H1 (cell line): ENCODE results near the gene UNC80. TPM values are rescaled to one million over a fixed set of nuclear protein-coding genes. Genes with fewer than 3 reads are reported as not detected.

Source experiments
- CTCF ChIA-PET: fragments of 300-600 bp; sonication (Branson Sonifier 250); formaldehyde crosslinking; loops from one replicate; lab custom pipeline; 2021; ENCODE audit not compliant: partially characterized antibody; lab: Charles Lee
- POLR2A ChIA-PET: fragments of 300-600 bp; sonication (Branson Sonifier 250); formaldehyde crosslinking; loops from one replicate; lab custom pipeline; 2021; ENCODE audit warnings: inconsistent platforms; ENCODE audit not compliant: partially characterized antibody; lab: Charles Lee
- DNase-seq, 2 experiments: peaks; one replicate each; pipeline versions ENCODE4 v3.0.0 to v3.0.0-alpha.2; 2010 to 2022; ENCODE audit warnings: low spot score in 2 of 2, low read depth in 1 of 2, mixed read lengths in 1 of 2
- FAIRE-seq: peaks from 2 replicates; lab custom pipeline; 2011; peaks lifted over from hg19 to GRCh38; lab: Jason Lieb, UNC
- H2AFZ ChIP-seq: 2 replicates; pipeline ENCODE4 v1.8.1; 2012; ENCODE audit warnings: low read length, inconsistent platforms
- H2AK5ac ChIP-seq: 2 replicates; pipeline ENCODE4 v1.6.1; 2013; ENCODE audit warnings: low read depth, low read length
- H2BK120ac ChIP-seq: replicated peaks from 2 replicates; pipeline ENCODE3; 2013; ENCODE audit warnings: low read depth, low read length, inconsistent platforms
- H2BK12ac ChIP-seq: 2 replicates; pipeline ENCODE4 v1.6.1; 2013; ENCODE audit warnings: low read depth, low read length
- H2BK15ac ChIP-seq: 2 replicates; pipeline ENCODE4 v1.6.1; 2013; ENCODE audit warnings: low read length
- H2BK20ac ChIP-seq: 2 replicates; pipeline ENCODE4 v1.6.1; 2013; ENCODE audit warnings: low read length
- H2BK5ac ChIP-seq: 2 replicates; pipeline ENCODE4 v1.6.1; 2013; ENCODE audit warnings: low read depth, low read length
- H3K14ac ChIP-seq: 2 replicates; pipeline ENCODE4 v1.6.1; 2013; ENCODE audit warnings: inconsistent platforms; ENCODE audit not compliant: insufficient read length
- H3K18ac ChIP-seq: 2 replicates; pipeline ENCODE4 v1.6.1; 2013; ENCODE audit warnings: low read length; ENCODE audit errors: extremely low read depth
- H3K23ac ChIP-seq: 2 replicates; pipeline ENCODE4 v1.6.1; 2013; ENCODE audit warnings: inconsistent platforms; ENCODE audit not compliant: insufficient read length
- H3K23me2 ChIP-seq: 2 replicates; pipeline ENCODE4 v1.6.1; 2013; ENCODE audit warnings: low read depth, low read length
- H3K27ac ChIP-seq: 2 replicates; pipeline ENCODE4 v1.6.1; 2011; ENCODE audit warnings: low read depth, low read length, inconsistent platforms
- H3K27me3 ChIP-seq, 4 experiments: replicated peaks in 1 of 4; 1 replicate in 1 of 4; 2 replicates in 3 of 4; pipeline versions ENCODE4 v1.6.1 to v1.8.1; 2011 to 2013; ENCODE audit warnings: low read length in 3 of 4, mild to moderate bottlenecking in 3 of 4, inconsistent platforms in 2 of 4, mixed read lengths in 2 of 4, moderate library complexity in 1 of 4; ENCODE audit not compliant: control insufficient read depth in 3 of 4, insufficient read depth in 3 of 4; ENCODE audit errors: extremely low read depth in 1 of 4
- H3K36me3 ChIP-seq, 4 experiments: 2 replicates each; pipeline versions ENCODE4 v1.6.1 to v1.8.1; 2011 to 2013; ENCODE audit warnings: mild to moderate bottlenecking in 4 of 4, low read length in 3 of 4, moderate library complexity in 2 of 4, control low read depth in 1 of 4, inconsistent platforms in 1 of 4; ENCODE audit not compliant: insufficient read depth in 4 of 4, control insufficient read depth in 2 of 4
- H3K4ac ChIP-seq: replicated peaks from 2 replicates; pipeline ENCODE3; 2013; ENCODE audit warnings: low read length, low read depth, mixed read lengths, inconsistent platforms; ENCODE audit not compliant: insufficient read length
- H3K4me1 ChIP-seq, 4 experiments: replicated peaks in 1 of 4; 1 replicate in 1 of 4; 2 replicates in 3 of 4; pipeline versions ENCODE4 v1.6.1 to v1.8.1; 2011 to 2013; ENCODE audit warnings: low read length in 3 of 4, inconsistent platforms in 2 of 4, mixed read lengths in 1 of 4; ENCODE audit not compliant: insufficient read depth in 4 of 4, control insufficient read depth in 3 of 4
- H3K4me2 ChIP-seq, 2 experiments: 2 replicates each; pipeline versions ENCODE4 v1.6.1 to v1.8.1; 2011 to 2013; ENCODE audit warnings: low read depth in 2 of 2, low read length in 2 of 2, control low read depth in 1 of 2, inconsistent platforms in 1 of 2, mild to moderate bottlenecking in 1 of 2; ENCODE audit not compliant: insufficient read depth in 1 of 2
- H3K4me3 ChIP-seq, 4 experiments: fragments of 200-600, 300-600 bp in 1 of 4; sonication (generic), shearing (Covaris generic), sonication (Bioruptor Twin) in 1 of 4; 2 replicates each; pipeline versions ENCODE4 v1.5.1 to v1.8.1; 2011 to 2016; ENCODE audit warnings: low read length in 4 of 4, low read depth in 3 of 4, control low read depth in 2 of 4, inconsistent platforms in 2 of 4, mild to moderate bottlenecking in 2 of 4, mixed read lengths in 1 of 4, moderate library complexity in 1 of 4; ENCODE audit not compliant: insufficient read depth in 2 of 4; ENCODE audit errors: extremely low read depth in 1 of 4
- H3K56ac ChIP-seq: replicated peaks from 2 replicates; pipeline ENCODE3; 2013; ENCODE audit warnings: low read depth, mild to moderate bottlenecking, mixed read lengths, low read length, inconsistent platforms; ENCODE audit not compliant: insufficient read length
- H3K79me1 ChIP-seq: 2 replicates; pipeline ENCODE4 v1.6.1; 2013; ENCODE audit warnings: low read depth, low read length, control low read depth
- H3K79me2 ChIP-seq, 2 experiments: 2 replicates each; pipeline versions ENCODE4 v1.6.1 to v1.8.1; 2012 to 2013; ENCODE audit warnings: low read length in 2 of 2, mild to moderate bottlenecking in 2 of 2, inconsistent platforms in 1 of 2; ENCODE audit not compliant: insufficient read depth in 2 of 2, control insufficient read depth in 1 of 2
- H3K9ac ChIP-seq, 4 experiments: replicated peaks in 1 of 4; 1 replicate in 1 of 4; 2 replicates in 3 of 4; pipeline versions ENCODE4 v1.6.1 to v1.8.1; 2011 to 2013; ENCODE audit warnings: low read depth in 3 of 4, low read length in 3 of 4, control low read depth in 2 of 4, mild to moderate bottlenecking in 2 of 4, moderate library complexity in 2 of 4, inconsistent platforms in 1 of 4; ENCODE audit errors: extremely low read depth in 1 of 4
- H3K9me3 ChIP-seq, 2 experiments: 2 replicates each; pipeline versions ENCODE4 v1.6.1 to v1.8.1; 2012 to 2013; ENCODE audit warnings: mild to moderate bottlenecking in 2 of 2, moderate library complexity in 2 of 2, control low read depth in 1 of 2, inconsistent platforms in 1 of 2, low read depth in 1 of 2, low read length in 1 of 2, mixed read lengths in 1 of 2; ENCODE audit not compliant: insufficient read depth in 2 of 2
- H4K20me1 ChIP-seq, 2 experiments: replicated peaks in 1 of 2; 2 replicates each; pipeline versions ENCODE3 to v1.8.1; 2011 to 2013; ENCODE audit warnings: inconsistent platforms in 2 of 2, low read length in 2 of 2, mild to moderate bottlenecking in 1 of 2; ENCODE audit not compliant: insufficient read depth in 2 of 2, control insufficient read depth in 1 of 2
- H4K5ac ChIP-seq: 2 replicates; pipeline ENCODE4 v1.6.1; 2013; ENCODE audit warnings: low read length, low read depth, mixed read lengths, inconsistent platforms; ENCODE audit not compliant: insufficient read length
- H4K8ac ChIP-seq: 2 replicates; pipeline ENCODE4 v1.8.0; 2013; ENCODE audit warnings: mild to moderate bottlenecking, moderate library complexity, low read length, inconsistent platforms; ENCODE audit not compliant: insufficient read depth; ENCODE audit errors: extremely low read depth
- H4K91ac ChIP-seq: replicated peaks from 2 replicates; pipeline ENCODE3; 2013; ENCODE audit warnings: low read length, mixed read lengths, inconsistent platforms; ENCODE audit not compliant: insufficient read length
- ATF3 ChIP-seq: IDR thresholded peaks from 2 replicates; pipeline ENCODE4 v1.6.1; 2011; ENCODE audit warnings: low read depth, mild to moderate bottlenecking, low read length; ENCODE audit not compliant: insufficient read depth
- BRCA1 ChIP-seq: IDR thresholded peaks from 2 replicates; pipeline ENCODE4 v1.6.1; 2012; ENCODE audit warnings: low read depth, low read length, improper control_type of control experiment
- CBX5 ChIP-seq: fragments of 300-800, 300-1000 bp; sonication (generic); IDR thresholded peaks from 2 replicates; pipeline ENCODE4 v1.7.1; 2016; ENCODE audit warnings: antibody characterized with exemption, low read length, low read depth
- E2F6 ChIP-seq: IDR thresholded peaks from 2 replicates; pipeline ENCODE4 v1.6.1; 2012; ENCODE audit warnings: inconsistent platforms
- GTF2F1 ChIP-seq: IDR thresholded peaks from 2 replicates; pipeline ENCODE4 v1.6.1; 2012; ENCODE audit warnings: low read depth, low read length, improper control_type of control experiment, borderline replicate concordance
- KDM1A ChIP-seq: fragments of 200-600, 300-600 bp; sonication (generic); IDR thresholded peaks from 2 replicates; pipeline ENCODE4 v1.7.1; 2016; ENCODE audit warnings: mild to moderate bottlenecking, low read length, borderline replicate concordance
- NANOG ChIP-seq: IDR thresholded peaks from 2 replicates; pipeline ENCODE4 v1.6.1; 2011; ENCODE audit warnings: low read length, low read depth, mild to moderate bottlenecking, inconsistent platforms; ENCODE audit not compliant: insufficient read depth, poor library complexity, severe bottlenecking
- RFX5 ChIP-seq: IDR thresholded peaks from 2 replicates; pipeline ENCODE4 v1.6.1; 2011; ENCODE audit warnings: low read depth, low read length, improper control_type of control experiment, borderline replicate concordance
- SAP30 ChIP-seq: fragments of 300-600 bp; sonication (generic); IDR thresholded peaks from 2 replicates; pipeline ENCODE4 v1.7.1; 2012; ENCODE audit warnings: low read length, moderate library complexity, mild to moderate bottlenecking, inconsistent platforms; ENCODE audit not compliant: insufficient read depth, insufficient replicate concordance
- SIRT6 ChIP-seq: IDR thresholded peaks from one replicate; pipeline ENCODE4 v1.7.1; 2012; ENCODE audit warnings: low read length, inconsistent platforms
- TCF12 ChIP-seq: IDR thresholded peaks from 2 replicates; pipeline ENCODE4 v1.6.1; 2011; ENCODE audit warnings: low read depth, mild to moderate bottlenecking, low read length
- WGBS, 2 experiments: shearing (Covaris generic) in 1 of 2; methylation state at CpG; one replicate each; pipeline versions ENCODE4 v1.1.6 to v1.1.7; 2013 to 2015; ENCODE audit warnings: low lambda C conversion rate in 2 of 2, mixed read lengths in 2 of 2, inconsistent platforms in 1 of 2, low coverage in 1 of 2, missing lambda C conversion rate in 1 of 2; ENCODE audit not compliant: insufficient replicate concordance in 2 of 2, insufficient coverage in 1 of 2, insufficient read length in 1 of 2; ENCODE audit errors: extremely low coverage in 1 of 2, missing lambda C conversion rate in 1 of 2; 5-methylcytosine and 5-hydroxymethylcytosine counted together
- polyA plus RNA-seq, 7 experiments: library from polyadenylated mRNA; depleted of rRNA in 3 of 7; stranded (reverse) in 5 of 7; unstranded in 2 of 7; fragments of >200 nt in 5 of 7; fragments of 200-250 nt in 2 of 7; gene quantifications; 1 replicate in 5 of 7; 2 replicates in 1 of 7; 4 replicates in 1 of 7; pipeline versions ENCODE4 v1.2.1 to v1.2.3, GENCODE V29; 2011 to 2013; ENCODE audit warnings: missing spikeins in 2 of 7, mixed read lengths in 2 of 7
- total RNA-seq: library from RNA; stranded (reverse); fragmentation: NEBNext Ultra II Directional; extraction: Animal tissue kit (Norgen Biotek cat#: 25700); gene quantifications from 2 replicates; pipeline ENCODE4 v1.2.1, GENCODE V29; 2021

UNC80 gene
- total and polyA plus RNA-seq, 2 of the 8 experiments (the other 6 are each of a cell fraction or from before 2014, with no cell fraction given) = 0.53 to 0.56 TPM

GRCh38 chr2:210038078-210038477, 266.4 kb downstream of the UNC80 start:
- no peak for DNase-seq
- H3K4me2 ChIP-seq = no peak overlapping the region
- no peak overlapping the region for H3K14ac ChIP-seq
- no peaks in the 10 kb centered on the region for H4K20me1 ChIP-seq
- no peak overlapping the region for H2BK20ac ChIP-seq
- H3K56ac ChIP-seq = no peak overlapping the region
- no peak overlapping the region for H2AFZ ChIP-seq
- no peak overlapping the region for H2AK5ac ChIP-seq
- H3K4me1 ChIP-seq = no peaks in the 10 kb centered on the region
- no peak overlapping the region for H2BK12ac ChIP-seq
- no peaks in the 10 kb centered on the region for H3K79me1 ChIP-seq
- H3K23ac ChIP-seq = no peak overlapping the region
- no peak overlapping the region for H2BK120ac ChIP-seq
- no peaks in the 10 kb centered on the region for H3K36me3 ChIP-seq
- no peaks in the 10 kb centered on the region for H3K79me2 ChIP-seq
- H3K18ac ChIP-seq = no peak overlapping the region
- H2BK5ac ChIP-seq = no peak overlapping the region
- no peak for TF ChIP-seq E2F6
- no peak for TF ChIP-seq GTF2F1
- no peak for TF ChIP-seq RFX5
- TF ChIP-seq BRCA1 = no peak
- TF ChIP-seq NANOG = no peak
- TF ChIP-seq SIRT6 = no peak
- no peak for TF ChIP-seq CBX5
- no peak for TF ChIP-seq TCF12
- no peak for TF ChIP-seq KDM1A
- no peak for TF ChIP-seq ATF3
- no peak for TF ChIP-seq SAP30
- no peak overlapping the region for H3K27ac ChIP-seq
- no peaks in the 10 kb centered on the region for H3K23me2 ChIP-seq
- no peak for FAIRE-seq
- ChIA-PET POLR2A (interaction anchor here (1.3 kb wide), 1 partner anchor 15 kb away, joined by 3 read pairs; no protein-coding TSS in a partner anchor), CTCF (no interaction called here)
- H3K9ac ChIP-seq = no peak overlapping the region
- no peaks in the 10 kb centered on the region for H3K27me3 ChIP-seq
- no peak overlapping the region for H4K5ac ChIP-seq
- no peak overlapping the region for H3K4ac ChIP-seq
- no peak overlapping the region for H3K4me3 ChIP-seq
- H4K8ac ChIP-seq = no peak overlapping the region
- no peak overlapping the region for H4K91ac ChIP-seq
- H2BK15ac ChIP-seq = no peak overlapping the region
- H3K9me3 ChIP-seq = no peaks in the 10 kb centered on the region
- 93% methylated on average over 3 of the region's 3 CpGs; no CpG with 5 or more reads in 1 of the 2 experiments for WGBS, 2 experiments
